Muscle of leg (tissue), 11 donors: ENCODE data around the gene MAN1B1. TPM values are rescaled to one million over a fixed set of nuclear protein-coding genes. Genes with fewer than 3 reads are reported as not detected.
"Not testable (repeated sequence)": the region's sequence is repeated elsewhere in the genome, so short reads cannot be mapped to it uniquely, and the experiment has no call there.

Source experiments
- DNase-seq: peaks from one replicate; pipeline ENCODE4 v3.0.0; 2013
- H3K27ac ChIP-seq: one replicate; pipeline ENCODE4 v1.5.1; 2013; ENCODE audit warnings: mild to moderate bottlenecking, low read length, control low read depth
- H3K27me3 ChIP-seq: one replicate; pipeline ENCODE4 v1.6.1; 2013; ENCODE audit warnings: low read length; ENCODE audit not compliant: control insufficient read depth, insufficient read depth
- H3K36me3 ChIP-seq: one replicate; pipeline ENCODE4 v1.6.1; 2013; ENCODE audit warnings: low read length; ENCODE audit not compliant: control insufficient read depth, insufficient read depth
- H3K4me1 ChIP-seq: one replicate; pipeline ENCODE4 v1.6.1; 2013; ENCODE audit warnings: low read length; ENCODE audit not compliant: control insufficient read depth, insufficient read depth
- H3K4me3 ChIP-seq: one replicate; pipeline ENCODE4 v1.5.1; 2013; ENCODE audit warnings: low read length, control low read depth
- H3K9me3 ChIP-seq: replicated peaks from 2 replicates; pipeline ENCODE4 v1.6.1; 2013; ENCODE audit warnings: low read depth, low read length; ENCODE audit not compliant: control insufficient read depth
- WGBS: methylation state at CpG from one replicate; pipeline ENCODE4 v1.1.5; 2013; ENCODE audit warnings: missing lambda C conversion rate; ENCODE audit not compliant: insufficient coverage; 5-methylcytosine and 5-hydroxymethylcytosine counted together
- polyA plus RNA-seq, 8 donors: library from polyadenylated mRNA; unstranded; fragments of 120-200 nt; gene quantifications; one replicate each; pipeline versions ENCODE4 v1.2.1 to v1.2.3, GENCODE V29; 2013; ENCODE audit warnings: inconsistent platforms in 1 of 8, low replicate concordance in 1 of 8; ENCODE audit not compliant: insufficient read length in 8 of 8, insufficient read depth in 1 of 8
- total RNA-seq: library from RNA; stranded (reverse); fragments of 120-200 nt; gene quantifications from one replicate; pipeline ENCODE4 v1.2.4, GENCODE V29; 2013

The MAN1B1 gene
- total and polyA plus RNA-seq, 9 donors: 38.5 to 59.0 (median 43.1) TPM

GRCh38 chr9:137129456-137130175 lies 42.8 kb downstream of the MAN1B1 start:
- Histone ChIP-seq H3K27ac (peak overlapping the region; percentile 51), H3K4me3 (peak overlapping the region; percentile 76), H3K36me3 (no peaks in the 10 kb centered on the region), H3K27me3 (peaks cover 15% of the 10 kb centered on the region), H3K9me3 (peaks cover 7% of the 10 kb centered on the region), H3K4me1 (peaks cover 24% of the 10 kb centered on the region)
- DNase-seq: peak; percentile 93
- WGBS: under 1% methylated on average over 86 of the region's 86 CpGs

DNA sequence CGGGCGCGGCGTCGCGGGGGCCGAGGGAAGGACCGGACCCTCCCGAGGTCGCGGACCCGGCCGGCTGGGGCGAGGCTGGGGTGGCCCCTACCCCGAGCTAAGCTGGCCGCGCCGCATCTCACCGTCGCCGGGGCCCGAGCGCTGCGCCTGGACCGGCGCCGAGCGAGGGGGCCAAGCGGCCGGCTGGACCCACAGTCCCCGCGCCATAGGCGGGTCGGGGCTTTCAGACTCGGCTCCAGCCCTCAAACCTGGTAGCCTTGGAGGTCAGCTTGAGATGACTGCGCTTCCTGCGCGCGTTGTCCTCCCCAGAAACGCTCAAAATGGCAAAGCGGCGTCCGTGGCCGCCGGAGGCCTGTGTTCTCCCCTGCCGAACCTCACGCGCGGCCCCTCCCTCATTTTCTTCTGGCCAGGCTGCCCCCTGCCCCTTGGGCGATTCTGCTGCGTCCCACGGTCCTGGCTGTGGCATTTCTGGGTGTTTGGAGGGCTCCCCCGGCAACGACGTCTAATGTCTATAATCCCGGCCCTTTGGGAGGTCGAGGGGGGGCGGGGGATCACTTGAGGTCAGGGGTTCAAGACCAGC lies 43.5 kb downstream of the MAN1B1 start:
- WGBS: 5% methylated on average over 54 of the region's 58 CpGs
- Histone ChIP-seq H3K4me3 (peak overlapping the region; percentile 76), H3K36me3 (no peaks in the 10 kb centered on the region), H3K9me3 (peaks cover 7% of the 10 kb centered on the region), H3K27me3 (peaks cover 15% of the 10 kb centered on the region), H3K4me1 (peaks cover 24% of the 10 kb centered on the region), H3K27ac (no peak overlapping the region)
- no peak for DNase-seq

- Histone ChIP-seq H3K4me3 (no peak overlapping the region), H3K36me3 (no peaks in the 10 kb centered on the region), H3K27me3 (peaks cover 49% of the 10 kb centered on the region), H3K4me1 (peaks cover 25% of the 10 kb centered on the region), H3K27ac (no peak overlapping the region), H3K9me3 (peaks cover 7% of the 10 kb centered on the region)
- 83% methylated on average over 1 of the region's 4 CpGs for WGBS
- no peak for DNase-seq
These were observed 47.4 kb downstream of the MAN1B1 start for GRCh38 chr9:137134191-137134590.

- not testable (repeated sequence) for H3K36me3 ChIP-seq, H3K4me3 ChIP-seq, H3K9me3 ChIP-seq, H3K27ac ChIP-seq, DNase-seq
- H3K4me1 ChIP-seq: peaks cover 25% of the 10 kb centered on the region
- 83% methylated on average over 4 of the region's 9 CpGs for WGBS
- peaks cover 58% of the 10 kb centered on the region for H3K27me3 ChIP-seq
These were observed 48.4 kb downstream of the MAN1B1 start for GRCh38 chr9:137135154-137135553.

- Histone ChIP-seq H3K9me3 (no peaks in the 10 kb centered on the region), H3K4me1 (peaks cover 22% of the 10 kb centered on the region), H3K27ac (no peak overlapping the region), H3K4me3 (no peak overlapping the region), H3K27me3 (peaks cover 61% of the 10 kb centered on the region), H3K36me3 (no peaks in the 10 kb centered on the region)
- WGBS: 18% methylated on average over 20 of the region's 27 CpGs
- DNase-seq: no peak
These were observed 49.6 kb downstream of the MAN1B1 start for GRCh38 chr9:137136261-137136880.

DNA sequence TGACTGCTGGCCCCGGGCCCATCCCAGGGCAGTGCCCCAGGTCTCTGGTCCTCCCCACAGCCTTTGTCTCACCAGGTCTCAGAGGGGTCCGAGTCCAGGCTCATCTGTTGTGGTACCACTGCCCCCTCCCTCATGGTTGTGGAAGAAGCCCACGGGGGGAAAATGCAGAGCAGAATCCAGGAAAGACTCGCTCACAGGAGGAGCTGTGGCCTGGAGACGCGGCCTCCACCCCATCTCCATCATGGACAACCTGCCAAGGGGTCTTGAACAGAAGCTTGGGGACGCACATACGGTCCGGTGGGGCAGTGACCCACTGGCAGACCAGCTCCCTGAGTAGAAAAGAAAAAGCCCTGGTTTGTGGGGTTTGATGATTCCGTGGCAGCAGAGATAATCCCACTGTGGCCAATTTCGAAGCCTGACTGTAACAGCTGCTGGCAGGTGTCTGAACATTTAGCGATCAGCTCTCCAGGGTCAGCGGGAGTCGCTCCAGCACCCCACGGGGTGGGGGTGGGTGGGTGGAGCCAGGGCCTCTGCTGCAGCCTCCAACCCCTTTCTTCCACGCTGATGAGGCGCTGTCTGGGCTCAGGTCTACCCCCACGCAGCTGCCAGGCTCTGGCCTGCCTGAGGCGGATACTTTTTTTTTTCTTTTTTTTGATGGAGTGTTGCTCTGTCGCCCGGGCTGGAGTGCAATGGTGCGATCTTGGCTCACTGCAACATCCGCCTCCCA lies 50.3 kb downstream of the MAN1B1 start:
- no peaks in the 10 kb centered on the region for H3K36me3 ChIP-seq
- H3K4me1 ChIP-seq: peaks cover 22% of the 10 kb centered on the region
- H3K27me3 ChIP-seq: peaks cover 65% of the 10 kb centered on the region
- no peak overlapping the region for H3K27ac ChIP-seq
- WGBS: 60% methylated on average over 10 of the region's 23 CpGs
- H3K9me3 ChIP-seq: no peaks in the 10 kb centered on the region
- no peak for DNase-seq
- H3K4me3 ChIP-seq: no peak overlapping the region

- DNase-seq: no peak
- Histone ChIP-seq H3K27ac (no peak overlapping the region), H3K9me3 (no peaks in the 10 kb centered on the region), H3K4me1 (peaks cover 22% of the 10 kb centered on the region), H3K27me3 (peaks cover 70% of the 10 kb centered on the region), H3K36me3 (no peaks in the 10 kb centered on the region), H3K4me3 (no peak overlapping the region)
- 3% methylated on average over 15 of the region's 25 CpGs for WGBS
These were observed 51.4 kb downstream of the MAN1B1 start for GRCh38 chr9:137138058-137138721.

DNA sequence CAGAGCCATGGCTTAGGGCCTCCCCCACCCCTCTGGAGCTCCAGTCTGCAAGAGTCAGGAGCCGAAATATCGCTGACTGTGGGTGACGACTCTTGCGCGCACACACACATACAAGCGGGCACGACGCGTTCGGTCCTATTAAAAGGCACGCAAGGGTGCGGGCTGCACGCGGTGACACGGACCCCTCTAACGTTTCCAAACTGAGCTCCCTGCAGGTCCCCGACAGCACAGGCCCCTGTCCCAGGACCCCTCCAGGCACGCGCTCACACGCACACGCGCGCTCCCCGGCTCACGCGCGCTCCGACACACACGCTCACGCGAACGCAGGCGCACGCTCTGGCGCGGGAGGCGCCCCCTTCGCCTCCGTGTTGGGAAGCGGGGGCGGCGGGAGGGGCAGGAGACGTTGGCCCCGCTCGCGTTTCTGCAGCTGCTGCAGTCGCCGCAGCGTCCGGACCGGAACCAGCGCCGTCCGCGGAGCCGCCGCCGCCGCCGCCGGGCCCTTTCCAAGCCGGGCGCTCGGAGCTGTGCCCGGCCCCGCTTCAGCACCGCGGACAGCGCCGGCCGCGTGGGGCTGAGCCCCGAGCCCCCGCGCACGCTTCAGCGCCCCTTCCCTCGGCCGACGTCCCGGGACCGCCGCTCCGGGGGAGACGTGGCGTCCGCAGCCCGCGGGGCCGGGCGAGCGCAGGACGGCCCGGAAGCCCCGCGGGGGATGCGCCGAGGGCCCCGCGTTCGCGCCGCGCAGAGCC lies 52.1 kb downstream of the MAN1B1 start, which contains the start of gene GRIN1:
GRIN1 (plus strand) TSS at position 433 of the 746 bp plus-strand sequence. CDS start 333 bp downstream, outside the sequence.
- Histone ChIP-seq H3K9me3 (no peaks in the 10 kb centered on the region), H3K4me3 (no peak within 1 kb of the TSS), H3K27me3 (peaks cover 76% of the 10 kb centered on the region), H3K4me1 (peaks cover 22% of the 10 kb centered on the region), H3K36me3 (no peaks in the 10 kb centered on the region), H3K27ac (no peak within 1 kb of the TSS)
- 4% methylated on average over 104 of the region's 104 CpGs for WGBS
- peak; percentile 62 for DNase-seq

DNA sequence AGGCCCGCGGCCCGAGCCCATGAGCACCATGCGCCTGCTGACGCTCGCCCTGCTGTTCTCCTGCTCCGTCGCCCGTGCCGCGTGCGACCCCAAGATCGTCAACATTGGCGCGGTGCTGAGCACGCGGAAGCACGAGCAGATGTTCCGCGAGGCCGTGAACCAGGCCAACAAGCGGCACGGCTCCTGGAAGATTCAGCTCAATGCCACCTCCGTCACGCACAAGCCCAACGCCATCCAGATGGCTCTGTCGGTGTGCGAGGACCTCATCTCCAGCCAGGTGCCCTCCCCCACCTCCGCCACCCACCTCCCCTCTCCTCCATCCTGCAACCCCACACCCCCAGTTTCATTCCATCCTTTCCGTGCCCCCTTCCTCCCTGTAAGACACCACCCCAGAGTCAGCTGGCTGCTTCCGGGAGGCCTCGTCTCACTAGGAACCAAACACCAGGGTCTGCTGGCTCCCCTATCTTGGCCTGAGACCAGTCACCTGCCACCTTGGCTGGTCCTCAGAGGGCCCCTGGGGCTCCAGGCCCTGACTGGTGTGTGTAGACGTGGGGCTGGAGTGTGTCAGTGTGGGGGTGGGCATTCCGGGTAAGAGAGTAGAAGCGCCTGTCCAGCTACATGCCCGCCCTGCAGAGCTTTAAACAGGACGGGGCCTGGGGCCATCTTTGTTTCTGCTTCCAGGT lies 52.8 kb downstream of the MAN1B1 start:
- no peak for DNase-seq
- Histone ChIP-seq H3K27me3 (peaks cover 77% of the 10 kb centered on the region), H3K4me3 (no peak overlapping the region), H3K9me3 (no peaks in the 10 kb centered on the region), H3K27ac (no peak overlapping the region), H3K4me1 (peaks cover 22% of the 10 kb centered on the region), H3K36me3 (no peaks in the 10 kb centered on the region)
- WGBS: 21% methylated on average over 35 of the region's 37 CpGs
